GM12874 (cell line): ENCODE results near the gene PUS3.

Source experiments
- CTCF ChIP-seq: IDR thresholded peaks from 2 replicates; pipeline ENCODE4 v1.5.1; 2011; ENCODE audit warnings: low read depth, mild to moderate bottlenecking, control low read depth, low read length, moderate library complexity; ENCODE audit not compliant: insufficient read depth

Gene PUS3

GRCh38 chr11:125887373-125888324 is 15.4 kb downstream of the PUS3 start, which contains the start of gene HYLS1:
TSS of gene HYLS1 (plus strand) at chr11:125887668. CDS start at chr11:125899369, 11,701 bp downstream.
- TF ChIP-seq CTCF = 0 out of 2 replicates have a peak, but pooled peaks have one; percentile 23

GRCh38 chr11:125886997-125887372 is 16.0 kb downstream of the PUS3 start:
- no peak for TF ChIP-seq CTCF

GRCh38 chr11:125883375-125883774 is 19.6 kb downstream of the PUS3 start:
- no peak for TF ChIP-seq CTCF

GRCh38 chr11:125881291-125881690 is 21.7 kb downstream of the PUS3 start:
- TF ChIP-seq CTCF = no peak

- TF ChIP-seq CTCF = peak; percentile 71
These were observed 28.4 kb downstream of the PUS3 start for GRCh38 chr11:125874556-125875124.

- no peak for TF ChIP-seq CTCF
These were observed 29.0 kb downstream of the PUS3 start for GRCh38 chr11:125873881-125874555.

- TF ChIP-seq CTCF = no peak
These were observed 30.9 kb downstream of the PUS3 start for GRCh38 chr11:125872138-125872491.
